Caki2 (cell line): ENCODE data around the gene U2SURP. TPM values are rescaled to one million over a fixed set of nuclear protein-coding genes. Genes with fewer than 3 reads are reported as not detected.
A peak's percentile ranks its signal among the peaks of the same experiment; 100 is the strongest.
"Not testable (repeated sequence)": the region's sequence is repeated elsewhere in the genome, so short reads cannot be mapped to it uniquely, and the experiment has no call there.

Source experiments
- DNase-seq: peaks from one replicate; pipeline ENCODE4 v3.0.0-alpha.2; 2015; ENCODE audit warnings: low read depth
- in situ Hi-C: cut with HindIII; loops from 2 replicates; pipeline ENCODE4 v1.10.0; 2016; ENCODE audit warnings: low sequenced_read_pairs, low pct_unique_long_range_greater_than_20kb, mixed read lengths
- total RNA-seq: library from RNA; depleted of rRNA; stranded (reverse); fragments of >200 nt; shearing (Covaris generic); gene quantifications from 2 replicates; pipeline ENCODE4 v1.2.3, GENCODE V29; 2014; ENCODE audit warnings: low replicate concordance

The U2SURP gene
- total RNA-seq, 1 experiment from 2014 or later, result 36.3 TPM

DNA sequence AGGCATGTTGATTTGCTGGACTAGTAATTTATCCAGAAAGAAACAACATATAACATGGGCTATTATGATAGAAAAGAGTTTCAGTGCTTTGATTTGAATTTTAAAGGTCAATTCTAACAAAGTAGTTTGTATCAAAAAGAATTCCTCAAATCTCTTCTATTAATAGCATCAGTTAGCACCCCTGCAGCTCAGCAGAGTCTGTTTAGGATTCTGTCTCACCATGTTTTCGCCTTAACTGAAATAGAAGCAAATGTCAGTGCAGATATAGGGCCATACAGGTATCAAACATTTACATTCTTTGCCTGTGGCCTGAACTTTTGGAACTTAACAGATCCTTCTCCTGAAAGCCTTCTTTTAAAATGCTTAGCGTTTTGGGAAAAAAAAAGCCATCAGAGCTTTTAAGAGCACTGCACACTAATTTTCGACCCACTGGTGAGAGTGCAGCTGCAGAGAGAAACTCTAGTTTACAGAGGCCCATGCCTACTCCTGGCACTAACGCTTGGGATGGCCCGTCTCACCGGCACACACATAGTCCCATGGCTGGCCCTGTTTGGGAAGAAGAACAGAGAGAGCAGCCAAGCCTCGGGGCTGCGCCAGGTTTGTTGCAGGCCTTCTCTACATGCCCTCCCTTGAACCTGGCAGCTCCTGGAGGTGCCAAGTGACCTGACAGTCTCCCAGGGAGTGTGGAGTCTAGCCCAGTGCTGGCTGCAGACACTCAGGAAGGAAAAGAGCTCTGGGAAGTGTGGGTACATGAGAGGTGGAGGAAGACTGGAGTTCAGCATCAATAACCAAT, 28.0 kb upstream of the U2SURP start:
- no peak for DNase-seq
- in situ Hi-C loops, result no loop called here

- DNase-seq, result no peak
- in situ Hi-C loops, result no loop called here
These were observed 25.9 kb upstream of the U2SURP start for GRCh38 chr3:142975316-142975995.

GRCh38 chr3:142976621-142977398, 24.6 kb upstream of the U2SURP start:
- DNase-seq, result peak; percentile 91
- in situ Hi-C loops, result no loop called here

GRCh38 chr3:142977399-142977728, 24.0 kb upstream of the U2SURP start:
- in situ Hi-C loops, result no loop called here
- DNase-seq, result peak; percentile 61

DNA sequence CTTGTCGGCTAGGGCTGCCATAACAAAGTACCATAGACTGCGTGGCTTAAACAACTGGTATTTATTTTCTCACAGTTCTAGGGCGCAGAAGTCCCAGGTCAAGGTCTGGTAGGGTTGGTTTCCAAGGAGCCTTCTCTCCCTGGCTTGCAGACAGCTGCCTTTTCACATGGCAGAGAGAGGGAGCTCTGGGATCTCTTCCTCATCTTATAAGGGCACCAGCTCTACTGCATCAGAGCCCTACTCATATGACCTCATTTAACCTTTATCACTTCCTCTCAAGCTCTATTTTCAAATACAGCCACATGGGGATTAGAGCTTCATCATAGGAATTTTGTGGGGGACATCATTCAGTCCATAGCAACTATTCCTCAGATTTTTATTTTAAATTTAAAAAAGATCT, 20.3 kb upstream of the U2SURP start:
- in situ Hi-C loops, result no loop called here
- no peak for DNase-seq

DNA sequence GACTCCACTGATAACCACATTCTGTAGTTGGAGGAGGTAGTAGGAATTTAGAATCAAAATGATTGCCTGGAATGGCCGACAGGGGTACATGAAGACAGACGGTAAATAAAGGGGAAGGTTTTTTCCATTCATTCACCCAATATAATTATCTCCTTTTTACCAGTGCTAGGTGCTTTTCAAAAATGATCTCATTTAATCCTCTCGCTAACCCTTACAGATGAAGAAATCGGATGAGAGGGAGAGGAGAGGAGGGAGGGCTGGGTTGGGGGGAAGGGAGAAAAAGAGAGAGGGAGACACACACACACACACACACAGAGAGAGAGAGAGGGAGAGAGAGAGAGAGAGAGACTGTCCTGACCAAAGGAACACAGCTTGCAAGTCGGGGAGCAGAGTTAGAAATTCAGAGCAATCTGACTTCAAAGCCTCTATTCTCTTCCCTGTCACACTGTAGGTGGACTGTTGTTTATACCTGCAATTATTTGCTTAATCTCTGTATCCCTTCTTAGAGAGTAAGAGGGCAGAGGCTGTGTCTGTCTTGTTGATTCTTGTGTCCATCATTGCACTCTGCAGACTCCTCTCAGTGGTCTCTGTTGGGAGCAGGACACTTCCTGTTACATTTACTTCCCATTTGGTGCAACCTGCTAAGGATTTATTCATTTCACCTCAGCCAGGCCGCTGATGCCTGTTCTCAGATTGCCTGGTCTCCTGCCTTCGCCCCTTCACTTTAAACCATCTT, 19.2 kb upstream of the U2SURP start:
- DNase-seq, result no peak
- in situ Hi-C loops, result no loop called here

DNA sequence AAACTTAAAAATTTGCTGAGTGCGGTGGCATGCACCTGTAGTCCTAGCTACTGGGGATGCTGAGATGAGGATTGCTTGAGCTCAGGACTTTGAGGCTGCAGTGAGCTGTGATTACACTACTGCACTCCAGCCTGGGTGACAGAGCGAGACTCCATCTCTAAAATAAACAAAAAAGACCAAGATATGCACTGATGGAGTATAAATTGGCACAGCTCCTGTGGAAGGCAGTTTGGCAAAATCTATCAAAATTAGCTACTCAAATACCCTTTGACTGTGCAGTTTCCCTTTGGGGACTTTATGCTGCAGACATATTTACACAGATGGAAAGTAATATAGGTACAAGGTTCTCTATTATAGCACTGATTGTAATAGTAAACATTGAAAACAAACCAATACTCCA, 18.1 kb upstream of the U2SURP start:
- no peak for DNase-seq
- in situ Hi-C loops, result no loop called here

GRCh38 chr3:142984255-142984654, 17.1 kb upstream of the U2SURP start:
- DNase-seq, result no peak
- in situ Hi-C loops, result no loop called here

DNA sequence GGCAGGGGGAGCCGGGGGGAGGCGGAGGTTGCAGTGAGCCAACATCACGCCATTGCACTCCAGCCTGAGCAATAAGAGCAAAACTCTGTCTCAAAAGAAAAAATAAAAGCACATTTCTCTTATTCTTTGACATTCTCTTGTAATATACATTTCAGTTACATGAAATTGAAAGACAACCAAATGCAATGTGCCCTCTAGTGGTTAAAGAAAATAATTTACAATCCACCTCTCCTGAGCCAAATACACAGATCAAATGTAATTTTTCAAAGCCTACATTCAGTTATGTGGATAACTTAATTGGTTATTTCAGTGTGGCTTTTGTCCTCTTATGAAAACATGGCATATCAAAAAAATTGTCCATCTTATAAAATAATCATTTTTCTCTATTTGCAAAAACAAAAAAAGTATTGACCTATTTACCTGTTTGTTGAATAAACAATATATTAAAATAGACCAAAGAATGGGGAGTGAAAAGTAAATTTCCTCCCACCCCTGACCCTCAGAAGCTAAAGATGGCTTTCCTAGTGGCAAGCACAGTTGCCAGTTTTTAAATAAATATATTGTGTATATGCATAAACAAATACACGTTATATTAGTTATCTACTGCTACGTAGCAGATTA, 14.2 kb upstream of the U2SURP start:
- peak; percentile 37 for DNase-seq

DNA sequence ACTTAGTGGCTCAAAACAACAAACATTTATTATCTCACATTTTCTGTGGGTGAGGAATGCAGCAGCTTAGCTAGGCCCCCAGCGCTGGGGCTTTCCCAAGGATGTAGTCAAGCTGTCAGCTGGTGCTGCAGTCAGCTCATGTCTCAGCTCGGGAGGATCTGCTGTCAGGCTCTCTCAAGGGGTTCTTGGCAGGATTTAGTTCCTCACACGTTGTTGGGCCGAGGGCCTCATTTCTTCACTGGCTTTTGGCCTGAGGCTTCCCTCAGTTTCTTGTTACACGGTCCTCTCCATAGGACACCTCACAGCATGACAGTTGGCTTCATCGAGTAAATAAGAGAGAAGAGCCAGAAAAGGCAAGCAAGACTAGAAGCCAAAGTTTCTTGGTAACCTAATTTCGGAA, 13.7 kb upstream of the U2SURP start:
- in situ Hi-C loops, result no loop called here
- DNase-seq, result no peak

More for the DNA sequence above, 14.2 kb upstream of the U2SURP start:
- in situ Hi-C loops, result no loop called here

GRCh38 chr3:142988221-142988620, 13.1 kb upstream of the U2SURP start:
- DNase-seq, in situ Hi-C loops: not testable (repeated sequence)

DNA sequence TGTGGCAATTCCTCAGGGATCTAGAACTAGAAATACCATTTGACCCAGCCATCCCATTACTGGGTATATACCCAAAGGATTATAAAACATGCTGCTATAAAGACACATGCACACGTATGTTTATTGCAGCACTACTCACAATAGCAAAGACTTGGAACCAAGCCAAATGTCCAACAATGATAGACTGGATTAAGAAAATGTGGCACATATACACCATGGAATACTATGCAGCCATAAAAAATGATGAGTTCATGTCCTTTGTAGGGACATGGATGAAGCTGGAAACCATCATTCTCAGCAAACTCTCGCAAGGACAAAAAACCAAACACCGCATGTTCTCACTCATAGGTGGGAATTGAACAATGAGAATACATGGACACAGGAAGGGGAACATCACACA, 12.5 kb upstream of the U2SURP start:
- in situ Hi-C loops, DNase-seq: not testable (repeated sequence)

GRCh38 chr3:142990721-142991120, 10.6 kb upstream of the U2SURP start:
- DNase-seq, result no peak
- in situ Hi-C loops, result no loop called here

GRCh38 chr3:142992323-142992722, 9.0 kb upstream of the U2SURP start:
- in situ Hi-C loops, result no loop called here
- DNase-seq, result no peak

- peak; percentile 51 for DNase-seq
- in situ Hi-C loops, result no loop called here
These were observed 7.4 kb upstream of the U2SURP start for GRCh38 chr3:142993958-142994442.

DNA sequence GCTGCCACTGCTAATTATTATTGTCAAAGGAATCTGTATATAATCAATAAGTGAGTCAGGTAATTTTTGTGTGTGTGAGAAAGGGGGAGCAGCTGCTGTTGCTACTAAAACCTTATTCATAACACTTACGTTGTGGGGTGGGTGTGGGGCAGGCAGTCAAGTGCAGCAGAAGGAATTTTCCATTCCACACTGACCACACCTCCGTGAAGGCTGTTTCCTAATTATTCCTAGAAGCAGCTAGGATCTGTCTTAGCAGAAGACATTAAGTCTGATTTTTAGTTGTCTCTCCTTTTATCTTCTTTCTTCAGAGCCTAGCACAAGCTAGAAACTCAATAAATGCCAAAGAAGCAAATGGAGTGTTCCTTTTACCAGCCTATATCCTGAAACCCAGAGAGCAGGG, 4.0 kb upstream of the U2SURP start:
- peak; percentile 60 for DNase-seq
- in situ Hi-C loops, result no loop called here

GRCh38 chr3:142998439-142998838, 2.9 kb upstream of the U2SURP start:
- DNase-seq, result no peak
- in situ Hi-C loops, result no loop called here

DNA sequence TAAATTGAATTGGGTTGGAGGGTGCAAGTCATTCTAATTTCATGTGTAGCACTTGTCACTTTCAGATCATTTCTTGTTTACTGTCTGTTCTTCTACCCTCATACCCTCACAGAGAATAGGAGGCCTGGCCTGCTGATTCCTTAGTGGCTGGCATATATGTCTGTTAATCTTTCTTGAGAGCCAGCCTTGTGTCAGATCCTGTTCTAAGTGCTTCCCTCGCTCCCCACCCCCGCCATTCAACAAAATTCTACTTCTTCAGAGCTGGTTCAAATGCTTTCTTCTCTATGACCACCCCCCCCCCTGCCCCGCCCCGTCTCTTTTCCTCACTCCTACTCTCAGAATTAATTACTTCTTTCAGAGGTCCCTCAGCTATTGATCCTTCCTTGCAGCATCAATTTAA, 1.5 kb upstream of the U2SURP start:
- DNase-seq, result no peak
- in situ Hi-C loops, result loop anchor here (25.0 kb wide), 1 partner anchor 163 kb away; no protein-coding TSS in a partner anchor
